WTC11 (cell line): ENCODE results near the gene RPS27. TPM values are rescaled to one million over a fixed set of nuclear protein-coding genes. Genes with fewer than 3 reads are reported as not detected.

Experiments
- ATAC-seq: fragments of 200-7000 bp; cut with Tn5 transposase; 2 replicates; pipeline ENCODE4 v1.10.0; 2021; ENCODE audit warnings: mild to moderate bottlenecking, moderate library complexity
- CTCF ChIA-PET: fragments of 300-600 bp; sonication (Branson Sonifier 250); formaldehyde crosslinking; loops from one replicate; lab custom pipeline; 2021; ENCODE audit warnings: antibody characterized with exemption; lab: Charles Lee
- POLR2A ChIA-PET: fragments of 350-600 bp; sonication (Branson Sonifier 250); formaldehyde crosslinking; loops from one replicate; lab custom pipeline; 2021; ENCODE audit warnings: antibody characterized with exemption; lab: Charles Lee
- DNase-seq: peaks from one replicate; pipeline ENCODE4 v3.0.0; 2021; ENCODE audit warnings: low spot score
- H3K27ac Mint-ChIP-seq: 2 replicates; pipeline ENCODE4 v1.8.0; 2021; ENCODE audit warnings: mixed read lengths
- H3K27me3 Mint-ChIP-seq: 2 replicates; pipeline ENCODE4 v1.8.0; 2021; ENCODE audit warnings: low read depth, mild to moderate bottlenecking, moderate library complexity, mixed read lengths
- H3K36me3 Mint-ChIP-seq: 2 replicates; pipeline ENCODE4 v1.8.0; 2021; ENCODE audit warnings: mixed read lengths
- H3K4me1 Mint-ChIP-seq: 2 replicates; pipeline ENCODE4 v1.8.0; 2022; ENCODE audit warnings: mixed read lengths
- H3K4me3 Mint-ChIP-seq: 2 replicates; pipeline ENCODE4 v1.8.0; 2021; ENCODE audit warnings: mild to moderate bottlenecking, moderate library complexity, mixed read lengths
- H3K9me3 Mint-ChIP-seq: 2 replicates; pipeline ENCODE4 v1.8.0; 2021; ENCODE audit warnings: mixed read lengths
- AFF4 ChIP-seq: sonication (generic); formaldehyde crosslinking; IDR thresholded peaks from 2 replicates; pipeline ENCODE4 v1.8.1; 2023; ENCODE audit warnings: mild to moderate bottlenecking, missing genetic modification reagents, borderline replicate concordance
- ATF1 ChIP-seq: sonication (generic); formaldehyde crosslinking; IDR thresholded peaks from 2 replicates; pipeline ENCODE4 v1.8.1; 2023; ENCODE audit warnings: mild to moderate bottlenecking, moderate library complexity, missing genetic modification reagents
- CBFB ChIP-seq: sonication (generic); formaldehyde crosslinking; IDR thresholded peaks from 2 replicates; pipeline ENCODE4 v1.8.1; 2022; ENCODE audit warnings: mild to moderate bottlenecking, low read depth, missing genetic modification reagents
- CREB1 ChIP-seq: sonication (generic); formaldehyde crosslinking; IDR thresholded peaks from 2 replicates; pipeline ENCODE4 v1.8.0; 2023; ENCODE audit warnings: mild to moderate bottlenecking, missing genetic modification reagents
- E2F1 ChIP-seq: sonication (generic); formaldehyde crosslinking; IDR thresholded peaks from 2 replicates; pipeline ENCODE4 v1.8.0; 2022; ENCODE audit warnings: mild to moderate bottlenecking, missing genetic modification reagents
- E2F4 ChIP-seq: sonication (generic); formaldehyde crosslinking; IDR thresholded peaks from 2 replicates; pipeline ENCODE4 v1.8.1; 2022; ENCODE audit warnings: low read depth, mild to moderate bottlenecking, moderate library complexity, missing genetic modification reagents, borderline replicate concordance
- E2F5 ChIP-seq: sonication (generic); formaldehyde crosslinking; IDR thresholded peaks from 2 replicates; pipeline ENCODE4 v1.8.1; 2022; ENCODE audit warnings: mild to moderate bottlenecking, moderate library complexity, missing genetic modification reagents
- ELF4 ChIP-seq: sonication (generic); formaldehyde crosslinking; IDR thresholded peaks from 2 replicates; pipeline ENCODE4 v1.8.1; 2022; ENCODE audit warnings: low read depth, mild to moderate bottlenecking, moderate library complexity, missing genetic modification reagents
- HMGXB4 ChIP-seq: sonication (generic); formaldehyde crosslinking; IDR thresholded peaks from 2 replicates; pipeline ENCODE4 v1.8.1; 2023; ENCODE audit warnings: mild to moderate bottlenecking, moderate library complexity, missing genetic modification reagents
- IRF2 ChIP-seq: sonication (generic); formaldehyde crosslinking; IDR thresholded peaks from 2 replicates; pipeline ENCODE4 v1.8.0; 2022; ENCODE audit warnings: low read depth, missing genetic modification reagents, borderline replicate concordance
- MXD4 ChIP-seq: fragments of 250-450 bp; sonication (Bioruptor Pico); IDR thresholded peaks from 2 replicates; pipeline ENCODE4 v1.8.0; 2021; ENCODE audit warnings: mild to moderate bottlenecking, moderate library complexity, borderline replicate concordance
- OVOL2 ChIP-seq: fragments of 250-450 bp; sonication (Bioruptor Pico); IDR thresholded peaks from 2 replicates; pipeline ENCODE4 v1.9.0; 2021; ENCODE audit warnings: mild to moderate bottlenecking, borderline replicate concordance
- PREB ChIP-seq: sonication (generic); formaldehyde crosslinking; IDR thresholded peaks from 2 replicates; pipeline ENCODE4 v1.8.1; 2022; ENCODE audit warnings: mild to moderate bottlenecking, missing genetic modification reagents, moderate library complexity, borderline replicate concordance
- SOX15 ChIP-seq: fragments of 250-450 bp; sonication (Bioruptor Pico); IDR thresholded peaks from 2 replicates; pipeline ENCODE4 v1.9.0; 2021; ENCODE audit warnings: mild to moderate bottlenecking
- ZBTB43 ChIP-seq: sonication (generic); formaldehyde crosslinking; IDR thresholded peaks from 2 replicates; pipeline ENCODE4 v1.8.1; 2023; ENCODE audit warnings: mild to moderate bottlenecking, missing genetic modification reagents
- ZMAT4 ChIP-seq: fragments of 250-450 bp; sonication (Bioruptor Pico); IDR thresholded peaks from 2 replicates; pipeline ENCODE4 v1.9.0; 2021; ENCODE audit warnings: mild to moderate bottlenecking
- ZNF232 ChIP-seq: sonication (generic); formaldehyde crosslinking; IDR thresholded peaks from 2 replicates; pipeline ENCODE4 v1.8.0; 2022; ENCODE audit warnings: mild to moderate bottlenecking, missing genetic modification reagents
- ZNF423 ChIP-seq: fragments of 250-450 bp; sonication (Bioruptor Pico); IDR thresholded peaks from 2 replicates; pipeline ENCODE4 v2.1.2; 2022; ENCODE audit warnings: mild to moderate bottlenecking, moderate library complexity
- total RNA-seq: library from RNA; stranded (reverse); gene quantifications from 3 replicates; pipeline ENCODE4 v1.2.3, GENCODE V29; 2021

RPS27 gene
- total RNA-seq, 1 experiment from 2014 or later: 2,141 TPM

- H3K9me3 Mint-ChIP-seq: no peaks in the 10 kb centered on the region
- H3K36me3 Mint-ChIP-seq: peaks cover 33% of the 10 kb centered on the region
- no peak for TF ChIP-seq E2F1 (CRISPR knock-in tag)
- TF ChIP-seq CREB1 (CRISPR knock-in tag): no peak
- no peak for TF ChIP-seq E2F4
- no peak for TF ChIP-seq OVOL2
- TF ChIP-seq ATF1 (CRISPR knock-in tag): no peak
- TF ChIP-seq ZBTB43 (CRISPR knock-in tag): no peak
- no peak for TF ChIP-seq AFF4 (CRISPR knock-in tag)
- TF ChIP-seq ZMAT4 (CRISPR knock-in tag): no peak
- no peak for TF ChIP-seq HMGXB4 (CRISPR knock-in tag)
- no peak for TF ChIP-seq E2F5 (CRISPR knock-in tag)
- TF ChIP-seq ELF4 (CRISPR knock-in tag): no peak
- no peak for TF ChIP-seq ZNF423
- TF ChIP-seq ZNF232: no peak
- TF ChIP-seq CBFB: no peak
- no peak for TF ChIP-seq MXD4 (CRISPR knock-in tag)
- TF ChIP-seq IRF2 (CRISPR knock-in tag): no peak
- no peak for TF ChIP-seq SOX15 (CRISPR knock-in tag)
- no peak for TF ChIP-seq PREB (CRISPR knock-in tag)
- POLR2A ChIA-PET: interaction anchor here (0.6 to 1.6 kb wide), 4 partner anchors 8 to 37 kb away, joined by 3 to 17 read pairs (median 4); partner anchors contain the start of genes CREB3L4 and DENND4B
- peak overlapping the region; percentile 88 for H3K27ac Mint-ChIP-seq
- CTCF ChIA-PET: interaction anchor here (0.6 to 3.1 kb wide), 5 partner anchors 8 to 231 kb away, joined by 3 to 12 read pairs (median 5); partner anchors contain the start of genes CREB3L4, DENND4B, INTS3 and RAB13
- H3K4me1 Mint-ChIP-seq: peaks cover 50% of the 10 kb centered on the region
- H3K27me3 Mint-ChIP-seq: no peaks in the 10 kb centered on the region
- ATAC-seq: no peak
- H3K4me3 Mint-ChIP-seq: peak overlapping the region; percentile 94
- no peak for DNase-seq
Measured at GRCh38 chr1:153958961-153959260, 31.7 kb upstream of the RPS27 start.
